Measurements from ENCODE around the gene TSPAN9.

- TF ChIP-seq POLR2A (IDR thresholded peaks at IDR 0.05; ENCODE audit: low read depth) = no peak
- TF ChIP-seq CTCF (IDR thresholded peaks at IDR 0.05) = no peak
Observed at GRCh38 chr12:3278681-3279414, 201.7 kb downstream of the TSPAN9 start.
